Activated CD4-positive, alpha-beta memory T cell treated with anti-CD3 and anti-CD28 coated beads, Interleukin-2, amount 10 ng/mL, durations not matched to agents 7 days and 5 days (primary cell): ENCODE results near the gene TAS2R38. TPM values are rescaled to one million over a fixed set of nuclear protein-coding genes. Genes with fewer than 3 reads are reported as not detected.

Experiments used
- CTCF ChIA-PET: fragments of 350-600 bp; sonication (Branson Sonifier 250); formaldehyde crosslinking; loops from one replicate; lab custom pipeline; 2021; ENCODE audit warnings: antibody characterized with exemption, inconsistent platforms; lab: Charles Lee
- POLR2A ChIA-PET: fragments of 350-600 bp; sonication (Branson Sonifier 250); formaldehyde crosslinking; loops from one replicate; lab custom pipeline; 2021; ENCODE audit warnings: antibody characterized with exemption; lab: Charles Lee
- DNase-seq: peaks from one replicate; pipeline ENCODE4 v3.0.0-alpha.2; 2020
- H3K27ac Mint-ChIP-seq: one replicate; pipeline ENCODE4 v1.8.0; 2021; ENCODE audit warnings: mild to moderate bottlenecking, mixed read lengths
- H3K27me3 Mint-ChIP-seq: one replicate; pipeline ENCODE4 v1.8.0; 2021; ENCODE audit warnings: mixed read lengths
- H3K36me3 Mint-ChIP-seq: one replicate; pipeline ENCODE4 v1.8.0; 2021; ENCODE audit warnings: low read depth, mixed read lengths
- H3K4me1 Mint-ChIP-seq: one replicate; pipeline ENCODE4 v1.8.0; 2021; ENCODE audit warnings: mixed read lengths
- H3K4me3 Mint-ChIP-seq: one replicate; pipeline ENCODE4 v1.8.0; 2021; ENCODE audit warnings: mild to moderate bottlenecking, mixed read lengths
- H3K9me3 Mint-ChIP-seq: one replicate; pipeline ENCODE4 v1.8.0; 2021; ENCODE audit warnings: mixed read lengths
- total RNA-seq, 2 experiments: library from RNA; stranded (reverse); gene quantifications; one replicate each; pipeline ENCODE4 v1.2.3, GENCODE V29; 2021

TAS2R38 gene
- total RNA-seq, 2 experiments from 2014 or later: not detected

GRCh38 chr7:141928845-141929195 is 44.8 kb downstream of the TAS2R38 start:
- Mint-ChIP-seq H3K27ac (no peak overlapping the region), H3K4me1 (no peaks in the 10 kb centered on the region), H3K9me3 (no peaks in the 10 kb centered on the region), H3K27me3 (no peaks in the 10 kb centered on the region), H3K36me3 (no peaks in the 10 kb centered on the region), H3K4me3 (no peak overlapping the region)
- ChIA-PET CTCF (no interaction called here), POLR2A (no interaction called here)
- DNase-seq: no peak

GRCh38 chr7:141928146-141928844 is 45.3 kb downstream of the TAS2R38 start:
- ChIA-PET POLR2A (no interaction called here), CTCF (no interaction called here)
- no peak overlapping the region for H3K4me3 Mint-ChIP-seq
- H3K4me1 Mint-ChIP-seq: no peaks in the 10 kb centered on the region
- no peaks in the 10 kb centered on the region for H3K27me3 Mint-ChIP-seq
- no peak for DNase-seq
- H3K27ac Mint-ChIP-seq: no peak overlapping the region
- no peaks in the 10 kb centered on the region for H3K9me3 Mint-ChIP-seq
- H3K36me3 Mint-ChIP-seq: no peaks in the 10 kb centered on the region

Other genes with a start within 250 kb of the TAS2R38 start
- 100 to 1,000 TPM; 124 to 125 TPM for gene SSBP1, start 235.4 kb downstream of the TAS2R38 start, total RNA-seq
- gene TAS2R3, start 209.7 kb downstream of the TAS2R38 start, total RNA-seq: 1 to 10 TPM in 1 of 2 experiments, under 1 TPM in 1; 0.73 to 1.5 TPM
- under 1 TPM; 0.65 to 0.73 TPM for gene TAS2R4, start 197.1 kb downstream of the TAS2R38 start, total RNA-seq
- gene TAS2R5, start 183.6 kb downstream of the TAS2R38 start, total RNA-seq: 1 to 10 TPM in 1 of 2 experiments, under 1 TPM in 1; 0.91 to 1.5 TPM
- not detected for gene PRSS37, start 132.3 kb downstream of the TAS2R38 start, total RNA-seq
- not detected for gene OR9A4, start 57.4 kb downstream of the TAS2R38 start, total RNA-seq
- gene CLEC5A, start 26.8 kb downstream of the TAS2R38 start, total RNA-seq: not detected
- gene MGAM, start 22.1 kb upstream of the TAS2R38 start, total RNA-seq: under 1 TPM in 1 of 2 experiments, not detected in 1; 0.18 TPM
- gene MGAM2, start 137.9 kb upstream of the TAS2R38 start, total RNA-seq: not detected